ENCODE results near the gene ENOX1.

Gene ENOX1

GRCh38 chr13:43257765-43258164 lies 529.0 kb downstream of the ENOX1 start:
- no peak overlapping the region for H3K27ac ChIP-seq (ENCODE audit: insufficient read depth in 1 of 2, low read depth in 1 of 2, low read length in 2 of 2, poor library complexity in 1 of 2, severe bottlenecking in 2 of 2)
- no peak overlapping the region for H3K4me3 ChIP-seq (ENCODE audit: control insufficient read depth in 1 of 7, extremely low read depth in 1 of 7, insufficient read depth in 4 of 7, low read depth in 2 of 7, low read length in 6 of 7)
- CTCF ChIA-PET: no interaction called here
- no peaks in the 10 kb centered on the region for H3K36me3 ChIP-seq (ENCODE audit: control insufficient read depth in 4 of 4, insufficient read depth in 4 of 4, low read length in 3 of 4)
- H3K9me3 ChIP-seq (ENCODE audit: control extremely low read depth in 1 of 5, control insufficient read depth in 4 of 5, insufficient read depth in 2 of 5, low read depth in 1 of 5, low read length in 4 of 5): no peaks in the 10 kb centered on the region
- H3K27me3 ChIP-seq (replicated peaks in 2 of 5; ENCODE audit: control insufficient read depth in 4 of 5, insufficient read depth in 5 of 5, low read length in 4 of 5): no peaks in the 10 kb centered on the region
- no peaks in the 10 kb centered on the region for H3K4me1 ChIP-seq (ENCODE audit: control extremely low read depth in 1 of 4, control insufficient read depth in 4 of 4, insufficient read depth in 4 of 4, low read length in 3 of 4)
- no peak for DNase-seq
- POLR2A ChIA-PET: no interaction called here

DNA sequence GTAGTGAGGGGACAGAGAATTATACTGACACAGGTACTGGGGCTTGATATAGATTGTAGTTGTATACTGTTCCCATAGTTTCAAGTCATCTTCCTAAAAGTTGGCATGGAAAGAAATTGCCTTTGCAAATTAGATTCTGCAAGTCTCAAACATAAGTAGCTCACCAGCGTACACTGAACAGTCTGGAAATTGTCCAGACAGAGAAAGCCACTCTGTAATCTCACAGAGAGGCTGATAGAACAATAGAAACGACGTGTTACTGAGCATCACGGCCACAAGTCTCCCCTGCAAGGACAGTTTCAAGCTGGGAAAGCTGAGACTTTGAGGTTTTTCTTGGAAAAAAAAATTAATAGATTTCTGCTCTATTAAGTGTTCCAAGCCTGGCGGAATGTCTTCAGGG lies 534.8 kb downstream of the ENOX1 start:
- POLR2A ChIA-PET: interaction anchor here (0.7 kb wide), 1 partner anchor 35 kb away, joined by 4 read pairs; no protein-coding TSS in a partner anchor
- CTCF ChIA-PET: interaction anchor here (1.5 kb wide), 1 partner anchor 12 kb away, joined by 4 read pairs; no protein-coding TSS in a partner anchor
- H3K27ac ChIP-seq (ENCODE audit: insufficient read depth in 1 of 2, low read depth in 1 of 2, low read length in 2 of 2, poor library complexity in 1 of 2, severe bottlenecking in 2 of 2): no peak overlapping the region
- H3K36me3 ChIP-seq (ENCODE audit: control insufficient read depth in 4 of 4, insufficient read depth in 4 of 4, low read length in 3 of 4): no peaks in the 10 kb centered on the region
- no peak for DNase-seq
- H3K4me3 ChIP-seq (ENCODE audit: control insufficient read depth in 1 of 7, extremely low read depth in 1 of 7, insufficient read depth in 4 of 7, low read depth in 2 of 7, low read length in 6 of 7): no peak overlapping the region
- H3K9me3 ChIP-seq (ENCODE audit: control extremely low read depth in 1 of 5, control insufficient read depth in 4 of 5, insufficient read depth in 2 of 5, low read depth in 1 of 5, low read length in 4 of 5): no peaks in the 10 kb centered on the region
- no peaks in the 10 kb centered on the region for H3K4me1 ChIP-seq (ENCODE audit: control extremely low read depth in 1 of 4, control insufficient read depth in 4 of 4, insufficient read depth in 4 of 4, low read length in 3 of 4)
- no peaks in the 10 kb centered on the region for H3K27me3 ChIP-seq (replicated peaks in 2 of 5; ENCODE audit: control insufficient read depth in 4 of 5, insufficient read depth in 5 of 5, low read length in 4 of 5)
- WGBS (ENCODE audit: insufficient coverage): 96% methylated on average over 5 of the region's 5 CpGs

DNA sequence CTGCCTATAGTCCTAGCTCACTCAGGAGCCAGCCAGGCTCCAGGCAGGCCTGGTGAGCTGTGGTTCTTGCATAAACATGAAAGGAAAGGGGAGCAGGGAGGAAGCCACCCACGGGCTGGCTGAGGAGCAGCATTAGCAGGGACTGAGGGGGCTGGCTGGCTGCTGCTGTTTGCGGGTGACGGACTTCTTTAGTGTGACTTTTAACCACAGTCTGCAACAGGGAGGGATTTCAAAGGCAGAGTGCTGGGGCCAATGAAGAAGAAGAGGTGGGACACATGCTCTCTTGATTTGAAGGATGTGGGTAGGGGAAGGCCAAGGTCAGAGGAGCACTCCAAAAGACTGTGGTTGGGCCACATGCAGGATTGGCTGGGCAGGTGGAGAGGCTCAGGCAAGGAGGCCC lies 540.4 kb downstream of the ENOX1 start:
- ChIA-PET CTCF (no interaction called here), POLR2A (no interaction called here)
- Histone ChIP-seq H3K27me3 (replicated peaks in 2 of 5; ENCODE audit: control insufficient read depth in 4 of 5, insufficient read depth in 5 of 5, low read length in 4 of 5) (no peaks in the 10 kb centered on the region), H3K27ac (ENCODE audit: insufficient read depth in 1 of 2, low read depth in 1 of 2, low read length in 2 of 2, poor library complexity in 1 of 2, severe bottlenecking in 2 of 2) (no peak overlapping the region), H3K9me3 (ENCODE audit: control extremely low read depth in 1 of 5, control insufficient read depth in 4 of 5, insufficient read depth in 2 of 5, low read depth in 1 of 5, low read length in 4 of 5) (no peaks in the 10 kb centered on the region), H3K4me1 (ENCODE audit: control extremely low read depth in 1 of 4, control insufficient read depth in 4 of 4, insufficient read depth in 4 of 4, low read length in 3 of 4) (peaks cover 0 to 15% (median 12%) of the 10 kb centered on the region in 4 experiments), H3K36me3 (ENCODE audit: control insufficient read depth in 4 of 4, insufficient read depth in 4 of 4, low read length in 3 of 4) (no peaks in the 10 kb centered on the region), H3K4me3 (ENCODE audit: control insufficient read depth in 1 of 7, extremely low read depth in 1 of 7, insufficient read depth in 4 of 7, low read depth in 2 of 7, low read length in 6 of 7) (no peak overlapping the region)
- DNase-seq: peak in 1 of 3 donors; percentile 6
- 67% methylated on average over 3 of the region's 3 CpGs for WGBS (ENCODE audit: insufficient coverage)

DNA sequence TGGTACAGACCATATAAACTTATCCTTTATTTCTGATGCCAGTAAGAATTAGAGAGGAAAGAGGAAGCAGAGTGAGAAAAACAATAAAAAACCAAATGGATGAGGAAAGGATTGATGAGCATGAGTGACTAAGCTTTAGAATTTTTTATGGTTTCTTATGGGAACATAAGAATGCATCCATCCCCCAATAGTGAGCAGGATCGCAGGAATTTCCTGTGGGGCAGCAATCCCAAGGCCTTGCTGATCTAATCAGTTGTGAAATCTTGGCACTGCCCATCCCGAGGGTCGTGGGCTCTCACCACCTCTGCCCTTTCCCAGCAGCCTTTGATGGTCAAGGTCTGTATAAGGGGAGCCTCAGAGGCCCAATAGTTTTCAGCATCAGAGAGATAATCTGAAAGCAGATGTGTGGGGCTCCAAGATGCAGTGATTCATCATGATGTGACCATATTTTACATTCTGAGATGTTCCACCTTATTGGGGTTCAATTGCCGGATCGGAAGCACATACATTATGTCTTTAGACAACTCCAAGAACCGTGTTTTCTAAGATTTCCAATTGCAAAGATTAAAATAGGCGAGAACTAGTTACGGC lies 541.3 kb downstream of the ENOX1 start:
- no peak overlapping the region for H3K27ac ChIP-seq (ENCODE audit: insufficient read depth in 1 of 2, low read depth in 1 of 2, low read length in 2 of 2, poor library complexity in 1 of 2, severe bottlenecking in 2 of 2)
- 99% methylated on average over 8 of the region's 8 CpGs for WGBS (ENCODE audit: insufficient coverage)
- ChIA-PET POLR2A (no interaction called here), CTCF (no interaction called here)
- H3K4me3 ChIP-seq (ENCODE audit: control insufficient read depth in 1 of 7, extremely low read depth in 1 of 7, insufficient read depth in 4 of 7, low read depth in 2 of 7, low read length in 6 of 7): no peak overlapping the region
- H3K36me3 ChIP-seq (ENCODE audit: control insufficient read depth in 4 of 4, insufficient read depth in 4 of 4, low read length in 3 of 4): no peaks in the 10 kb centered on the region
- H3K27me3 ChIP-seq (replicated peaks in 2 of 5; ENCODE audit: control insufficient read depth in 4 of 5, insufficient read depth in 5 of 5, low read length in 4 of 5): no peaks in the 10 kb centered on the region
- no peak for DNase-seq
- no peaks in the 10 kb centered on the region for H3K9me3 ChIP-seq (ENCODE audit: control extremely low read depth in 1 of 5, control insufficient read depth in 4 of 5, insufficient read depth in 2 of 5, low read depth in 1 of 5, low read length in 4 of 5)
- H3K4me1 ChIP-seq (ENCODE audit: control extremely low read depth in 1 of 4, control insufficient read depth in 4 of 4, insufficient read depth in 4 of 4, low read length in 3 of 4): peaks cover 0 to 19% (median 14%) of the 10 kb centered on the region in 4 experiments

- ChIA-PET CTCF (no interaction called here), POLR2A (no interaction called here)
- H3K4me1 ChIP-seq (ENCODE audit: control extremely low read depth in 1 of 4, control insufficient read depth in 4 of 4, insufficient read depth in 4 of 4, low read length in 3 of 4): peaks cover 0 to 22% (median 14%) of the 10 kb centered on the region in 4 experiments
- H3K27me3 ChIP-seq (replicated peaks in 2 of 5; ENCODE audit: control insufficient read depth in 4 of 5, insufficient read depth in 5 of 5, low read length in 4 of 5): no peaks in the 10 kb centered on the region
- H3K36me3 ChIP-seq (ENCODE audit: control insufficient read depth in 4 of 4, insufficient read depth in 4 of 4, low read length in 3 of 4): no peaks in the 10 kb centered on the region
- no peak overlapping the region for H3K27ac ChIP-seq (ENCODE audit: insufficient read depth in 1 of 2, low read depth in 1 of 2, low read length in 2 of 2, poor library complexity in 1 of 2, severe bottlenecking in 2 of 2)
- H3K4me3 ChIP-seq (ENCODE audit: control insufficient read depth in 1 of 7, extremely low read depth in 1 of 7, insufficient read depth in 4 of 7, low read depth in 2 of 7, low read length in 6 of 7): no peak overlapping the region
- no peaks in the 10 kb centered on the region for H3K9me3 ChIP-seq (ENCODE audit: control extremely low read depth in 1 of 5, control insufficient read depth in 4 of 5, insufficient read depth in 2 of 5, low read depth in 1 of 5, low read length in 4 of 5)
- WGBS (ENCODE audit: insufficient coverage): 64% methylated on average over 5 of the region's 5 CpGs
- peak in 2 of 3 donors; percentile 59 to 71 for DNase-seq
These were observed 542.3 kb downstream of the ENOX1 start for GRCh38 chr13:43244481-43244880.

DNA sequence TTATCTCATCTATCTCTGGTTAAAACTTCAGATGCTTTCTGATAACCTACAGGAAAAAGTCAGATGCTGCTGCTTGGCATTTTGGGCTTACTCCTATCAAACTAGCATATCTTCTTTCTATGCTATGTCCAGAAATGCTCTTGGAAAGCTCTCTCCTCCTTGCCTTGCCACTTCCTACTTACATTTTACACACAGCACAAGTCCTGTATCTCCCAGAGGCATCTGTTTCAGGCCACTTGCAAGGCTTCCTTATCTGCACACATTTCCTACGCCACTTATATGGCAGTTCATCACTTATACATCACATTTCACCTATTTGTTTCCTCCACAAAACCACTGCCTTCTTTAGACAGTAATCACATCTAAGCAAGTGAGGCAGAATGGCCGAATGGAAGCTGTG lies 543.1 kb downstream of the ENOX1 start:
- DNase-seq: peak; percentile 63 to 93 (median 78)
- ChIA-PET POLR2A (no interaction called here), CTCF (no interaction called here)
- Histone ChIP-seq H3K4me3 (ENCODE audit: control insufficient read depth in 1 of 7, extremely low read depth in 1 of 7, insufficient read depth in 4 of 7, low read depth in 2 of 7, low read length in 6 of 7) (no peak overlapping the region), H3K4me1 (ENCODE audit: control extremely low read depth in 1 of 4, control insufficient read depth in 4 of 4, insufficient read depth in 4 of 4, low read length in 3 of 4) (peaks cover 0 to 22% (median 14%) of the 10 kb centered on the region in 4 experiments), H3K27ac (ENCODE audit: insufficient read depth in 1 of 2, low read depth in 1 of 2, low read length in 2 of 2, poor library complexity in 1 of 2, severe bottlenecking in 2 of 2) (no peak overlapping the region), H3K9me3 (ENCODE audit: control extremely low read depth in 1 of 5, control insufficient read depth in 4 of 5, insufficient read depth in 2 of 5, low read depth in 1 of 5, low read length in 4 of 5) (no peaks in the 10 kb centered on the region), H3K27me3 (replicated peaks in 2 of 5; ENCODE audit: control insufficient read depth in 4 of 5, insufficient read depth in 5 of 5, low read length in 4 of 5) (no peaks in the 10 kb centered on the region), H3K36me3 (ENCODE audit: control insufficient read depth in 4 of 4, insufficient read depth in 4 of 4, low read length in 3 of 4) (no peaks in the 10 kb centered on the region)
- 15% methylated on average over 2 of the region's 2 CpGs for WGBS (ENCODE audit: insufficient coverage)

DNA sequence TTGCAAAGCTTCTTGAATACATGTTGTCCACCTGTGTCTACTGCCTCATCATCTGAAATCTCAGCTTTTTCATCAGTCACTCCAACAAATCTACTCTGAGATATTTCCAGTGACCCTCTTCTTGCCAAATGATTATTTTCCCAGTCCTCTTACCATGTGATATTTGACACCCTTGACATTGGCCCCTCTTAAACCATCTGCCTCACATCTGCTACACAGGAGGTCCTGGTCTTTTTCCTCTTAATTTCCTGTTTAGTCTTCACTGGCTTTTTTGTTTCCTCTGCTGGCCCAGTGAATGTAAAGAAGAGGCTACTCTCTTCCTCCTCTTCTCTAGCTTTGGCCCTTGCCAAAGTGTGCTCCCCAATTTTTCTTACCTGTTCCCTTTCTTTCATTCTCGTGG lies 544.7 kb downstream of the ENOX1 start:
- Histone ChIP-seq H3K4me1 (ENCODE audit: control extremely low read depth in 1 of 4, control insufficient read depth in 4 of 4, insufficient read depth in 4 of 4, low read length in 3 of 4) (peaks cover 0 to 22% (median 14%) of the 10 kb centered on the region in 4 experiments), H3K4me3 (ENCODE audit: control insufficient read depth in 1 of 7, extremely low read depth in 1 of 7, insufficient read depth in 4 of 7, low read depth in 2 of 7, low read length in 6 of 7) (no peak overlapping the region)

More for the DNA sequence above, 544.7 kb downstream of the ENOX1 start:
- H3K36me3 ChIP-seq (ENCODE audit: control insufficient read depth in 4 of 4, insufficient read depth in 4 of 4, low read length in 3 of 4): no peaks in the 10 kb centered on the region
- WGBS (ENCODE audit: insufficient coverage): 100% methylated on average over 1 of the region's 1 CpG
- ChIA-PET POLR2A (no interaction called here), CTCF (no interaction called here)
- H3K9me3 ChIP-seq (ENCODE audit: control extremely low read depth in 1 of 5, control insufficient read depth in 4 of 5, insufficient read depth in 2 of 5, low read depth in 1 of 5, low read length in 4 of 5): no peaks in the 10 kb centered on the region
- DNase-seq: no peak
- H3K27ac ChIP-seq (ENCODE audit: insufficient read depth in 1 of 2, low read depth in 1 of 2, low read length in 2 of 2, poor library complexity in 1 of 2, severe bottlenecking in 2 of 2): no peak overlapping the region
- H3K27me3 ChIP-seq (replicated peaks in 2 of 5; ENCODE audit: control insufficient read depth in 4 of 5, insufficient read depth in 5 of 5, low read length in 4 of 5): no peaks in the 10 kb centered on the region
